ENCODE data around the gene FANCI. TPM values are rescaled to one million over a fixed set of nuclear protein-coding genes. Genes with fewer than 3 reads are reported as not detected.

FANCI gene
- total and polyA plus RNA-seq, 9 donors, result 12.7 to 23.5 (median 19.0) TPM

GRCh38 chr15:89303986-89304385, 60.2 kb downstream of the FANCI start:
- no peak overlapping the region for H3K27ac ChIP-seq (ENCODE audit: low read length)
- no CpG with 5 or more reads among the region's 2 CpGs for WGBS (ENCODE audit: insufficient coverage)

DNA sequence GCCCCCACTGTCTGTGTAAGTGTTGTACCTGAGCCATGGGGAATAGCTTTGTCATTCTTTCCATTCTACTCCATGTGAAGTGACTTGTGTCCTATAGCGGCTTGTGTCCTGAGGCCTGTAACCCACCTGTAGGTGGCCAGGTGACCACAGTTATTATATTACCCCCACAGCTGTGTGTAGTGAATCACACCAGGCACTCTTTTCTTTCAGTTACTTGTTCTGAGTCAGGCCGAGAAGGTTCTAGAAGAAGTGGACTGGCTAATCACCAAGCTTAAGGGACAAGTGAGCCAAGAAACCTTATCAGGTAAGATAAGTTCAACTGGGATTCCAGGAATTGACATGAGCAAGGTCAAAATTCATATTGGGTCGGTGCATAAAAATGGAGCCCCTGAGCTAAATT, 61.6 kb downstream of the FANCI start:
- Histone ChIP-seq H3K27ac (ENCODE audit: low read length) (no peak overlapping the region), H3K9me3 (replicated peaks; ENCODE audit: control insufficient read depth, low read depth, low read length) (no peaks in the 10 kb centered on the region), H3K27me3 (ENCODE audit: control insufficient read depth, insufficient read depth, low read length) (no peaks in the 10 kb centered on the region), H3K4me1 (ENCODE audit: control insufficient read depth, insufficient read depth, low read length) (no peaks in the 10 kb centered on the region), H3K4me3 (ENCODE audit: low read length) (no peak overlapping the region), H3K36me3 (ENCODE audit: control insufficient read depth, insufficient read depth, low read length) (peaks cover 37% of the 10 kb centered on the region)
- 83% methylated on average over 1 of the region's 3 CpGs for WGBS (ENCODE audit: insufficient coverage)
- DNase-seq, result no peak

More at GRCh38 chr15:89303986-89304385, 60.2 kb downstream of the FANCI start:
- no peak overlapping the region for H3K4me3 ChIP-seq (ENCODE audit: low read length)
- no peaks in the 10 kb centered on the region for H3K4me1 ChIP-seq (ENCODE audit: control insufficient read depth, insufficient read depth, low read length)
- no peaks in the 10 kb centered on the region for H3K9me3 ChIP-seq (replicated peaks; ENCODE audit: control insufficient read depth, low read depth, low read length)
- H3K36me3 ChIP-seq (ENCODE audit: control insufficient read depth, insufficient read depth, low read length), result peaks cover 37% of the 10 kb centered on the region
- DNase-seq, result no peak
- no peaks in the 10 kb centered on the region for H3K27me3 ChIP-seq (ENCODE audit: control insufficient read depth, insufficient read depth, low read length)

DNA sequence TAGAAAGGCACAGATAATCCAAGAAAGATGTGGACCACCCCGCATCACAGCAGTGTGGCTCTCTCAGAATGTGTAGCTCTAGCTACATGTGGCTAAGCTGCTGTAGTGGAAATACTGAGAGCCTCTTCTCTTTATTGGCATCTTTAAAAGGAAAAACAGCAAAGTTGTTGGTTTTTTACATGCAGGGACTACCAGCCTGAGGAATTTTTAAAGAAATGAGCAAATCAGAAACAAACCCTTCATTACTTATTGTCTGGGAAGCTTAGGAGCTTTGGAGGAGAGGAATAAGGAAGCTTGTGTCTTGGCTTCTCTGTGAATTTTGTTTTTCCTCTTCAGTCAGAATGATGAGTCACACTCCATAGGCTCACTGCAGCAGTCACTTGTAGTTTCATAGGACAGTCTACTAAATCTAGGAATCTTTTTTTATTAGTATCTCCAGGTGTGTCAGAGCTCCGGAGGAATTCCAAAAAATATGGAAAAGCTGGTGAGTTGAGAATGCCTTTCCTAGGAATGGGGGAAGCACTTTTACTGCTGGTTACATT, 63.3 kb downstream of the FANCI start:
- Histone ChIP-seq H3K9me3 (replicated peaks; ENCODE audit: control insufficient read depth, low read depth, low read length) (no peaks in the 10 kb centered on the region), H3K27me3 (ENCODE audit: control insufficient read depth, insufficient read depth, low read length) (no peaks in the 10 kb centered on the region), H3K27ac (ENCODE audit: low read length) (no peak overlapping the region), H3K36me3 (ENCODE audit: control insufficient read depth, insufficient read depth, low read length) (peaks cover 32% of the 10 kb centered on the region), H3K4me1 (ENCODE audit: control insufficient read depth, insufficient read depth, low read length) (no peaks in the 10 kb centered on the region), H3K4me3 (ENCODE audit: low read length) (no peak overlapping the region)
- DNase-seq, result no peak
- 86% methylated on average over 1 of the region's 2 CpGs for WGBS (ENCODE audit: insufficient coverage)

GRCh38 chr15:89307791-89308190, 64.0 kb downstream of the FANCI start:
- Histone ChIP-seq H3K27me3 (ENCODE audit: control insufficient read depth, insufficient read depth, low read length) (no peaks in the 10 kb centered on the region), H3K9me3 (replicated peaks; ENCODE audit: control insufficient read depth, low read depth, low read length) (no peaks in the 10 kb centered on the region), H3K4me3 (ENCODE audit: low read length) (no peak overlapping the region), H3K36me3 (ENCODE audit: control insufficient read depth, insufficient read depth, low read length) (peaks cover 30% of the 10 kb centered on the region), H3K27ac (ENCODE audit: low read length) (no peak overlapping the region), H3K4me1 (ENCODE audit: control insufficient read depth, insufficient read depth, low read length) (no peaks in the 10 kb centered on the region)
- no peak for DNase-seq
- no CpG with 5 or more reads among the region's 2 CpGs for whole genome bisulfite sequencing (ENCODE audit: insufficient coverage)

- H3K4me3 ChIP-seq (ENCODE audit: low read length), result no peak overlapping the region
- no peaks in the 10 kb centered on the region for H3K9me3 ChIP-seq (replicated peaks; ENCODE audit: control insufficient read depth, low read depth, low read length)
- no peak overlapping the region for H3K27ac ChIP-seq (ENCODE audit: low read length)
- H3K27me3 ChIP-seq (ENCODE audit: control insufficient read depth, insufficient read depth, low read length), result no peaks in the 10 kb centered on the region
- 100% methylated on average over 1 of the region's 3 CpGs for WGBS (ENCODE audit: insufficient coverage)
- DNase-seq, result no peak
- H3K36me3 ChIP-seq (ENCODE audit: control insufficient read depth, insufficient read depth, low read length), result peaks cover 29% of the 10 kb centered on the region
- H3K4me1 ChIP-seq (ENCODE audit: control insufficient read depth, insufficient read depth, low read length), result no peaks in the 10 kb centered on the region
These were observed 64.5 kb downstream of the FANCI start for GRCh38 chr15:89308236-89308635.

DNA sequence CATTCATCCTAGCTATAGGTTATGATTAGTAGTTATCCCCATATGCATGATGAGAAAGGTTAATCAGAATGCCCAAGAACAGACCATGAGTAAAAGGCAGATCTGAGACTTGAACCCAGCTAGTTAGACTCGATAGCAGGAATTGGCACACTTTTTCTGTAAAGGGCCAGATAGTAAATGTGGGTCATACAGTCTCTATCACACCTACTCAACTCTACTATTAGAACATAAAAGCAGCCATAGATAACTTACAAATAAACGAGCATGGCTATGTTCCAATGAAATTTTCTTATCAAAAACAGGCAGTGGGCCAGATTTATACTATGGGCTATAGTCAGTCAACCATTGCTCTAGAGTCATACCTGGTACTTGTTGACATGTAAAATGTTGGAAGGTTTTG, 66.2 kb downstream of the FANCI start:
- no peaks in the 10 kb centered on the region for H3K27me3 ChIP-seq (ENCODE audit: control insufficient read depth, insufficient read depth, low read length)
- no peaks in the 10 kb centered on the region for H3K4me1 ChIP-seq (ENCODE audit: control insufficient read depth, insufficient read depth, low read length)
- no peaks in the 10 kb centered on the region for H3K9me3 ChIP-seq (replicated peaks; ENCODE audit: control insufficient read depth, low read depth, low read length)
- no peak for DNase-seq
- H3K4me3 ChIP-seq (ENCODE audit: low read length), result no peak overlapping the region
- no peak overlapping the region for H3K27ac ChIP-seq (ENCODE audit: low read length)
- no CpG with 5 or more reads among the region's 2 CpGs for WGBS (ENCODE audit: insufficient coverage)
- peaks cover 28% of the 10 kb centered on the region for H3K36me3 ChIP-seq (ENCODE audit: control insufficient read depth, insufficient read depth, low read length)

DNA sequence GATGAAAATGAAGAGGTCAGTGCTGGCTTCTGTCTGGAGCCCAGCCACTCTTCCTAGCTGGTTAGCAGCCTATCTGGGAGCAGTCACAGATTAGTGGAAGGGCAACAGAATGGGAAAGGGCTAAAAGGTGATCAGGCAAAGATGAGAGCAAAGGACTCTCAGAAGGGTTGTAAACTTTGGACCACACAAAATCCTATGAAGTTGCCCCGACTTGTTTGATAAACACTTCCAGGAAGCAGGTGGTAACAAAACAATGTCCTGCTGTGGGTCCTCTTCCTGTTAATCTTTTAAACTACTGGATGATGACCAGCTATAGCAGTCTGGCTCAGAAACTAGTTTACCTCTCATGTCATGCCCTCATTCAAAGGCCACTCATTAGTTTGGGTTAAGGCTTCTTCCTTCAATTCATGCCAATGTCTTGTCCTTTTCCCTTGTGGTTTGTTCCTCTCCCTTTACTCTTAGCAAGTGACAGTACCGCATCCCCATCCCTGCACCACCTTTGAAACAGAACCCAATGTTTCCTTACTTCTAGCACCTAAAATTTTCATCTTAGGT, 71.7 kb downstream of the FANCI start:
- H3K4me1 ChIP-seq (ENCODE audit: control insufficient read depth, insufficient read depth, low read length), result no peaks in the 10 kb centered on the region
- no peaks in the 10 kb centered on the region for H3K9me3 ChIP-seq (replicated peaks; ENCODE audit: control insufficient read depth, low read depth, low read length)
- WGBS (ENCODE audit: insufficient coverage), result 88% methylated on average over 1 of the region's 2 CpGs
- peaks cover 60% of the 10 kb centered on the region for H3K36me3 ChIP-seq (ENCODE audit: control insufficient read depth, insufficient read depth, low read length)
- H3K4me3 ChIP-seq (ENCODE audit: low read length), result no peak overlapping the region
- DNase-seq, result no peak
- H3K27ac ChIP-seq (ENCODE audit: low read length), result no peak overlapping the region
- H3K27me3 ChIP-seq (ENCODE audit: control insufficient read depth, insufficient read depth, low read length), result no peaks in the 10 kb centered on the region

- H3K27me3 ChIP-seq (ENCODE audit: control insufficient read depth, insufficient read depth, low read length), result no peaks in the 10 kb centered on the region
- H3K27ac ChIP-seq (ENCODE audit: low read length), result no peak overlapping the region
- no peaks in the 10 kb centered on the region for H3K4me1 ChIP-seq (ENCODE audit: control insufficient read depth, insufficient read depth, low read length)
- H3K36me3 ChIP-seq (ENCODE audit: control insufficient read depth, insufficient read depth, low read length), result peaks cover 70% of the 10 kb centered on the region
- no peaks in the 10 kb centered on the region for H3K9me3 ChIP-seq (replicated peaks; ENCODE audit: control insufficient read depth, low read depth, low read length)
- H3K4me3 ChIP-seq (ENCODE audit: low read length), result no peak overlapping the region
- DNase-seq, result no peak
- WGBS (ENCODE audit: insufficient coverage), result 85% methylated on average over 5 of the region's 5 CpGs
These were observed 72.7 kb downstream of the FANCI start for GRCh38 chr15:89316504-89316903.

GRCh38 chr15:89317186-89317720, 73.5 kb downstream of the FANCI start:
- no peak overlapping the region for H3K4me3 ChIP-seq (ENCODE audit: low read length)

GRCh38 chr15:89319678-89320077, 75.9 kb downstream of the FANCI start:
- Histone ChIP-seq H3K27ac (ENCODE audit: low read length) (no peak overlapping the region), H3K36me3 (ENCODE audit: control insufficient read depth, insufficient read depth, low read length) (peaks cover 95% of the 10 kb centered on the region), H3K27me3 (ENCODE audit: control insufficient read depth, insufficient read depth, low read length) (no peaks in the 10 kb centered on the region), H3K4me1 (ENCODE audit: control insufficient read depth, insufficient read depth, low read length) (no peaks in the 10 kb centered on the region), H3K4me3 (ENCODE audit: low read length) (no peak overlapping the region), H3K9me3 (replicated peaks; ENCODE audit: control insufficient read depth, low read depth, low read length) (no peaks in the 10 kb centered on the region)
- WGBS (ENCODE audit: insufficient coverage), result 94% methylated on average over 7 of the region's 9 CpGs
- no peak for DNase-seq

More at GRCh38 chr15:89317186-89317720, 73.5 kb downstream of the FANCI start:
- Histone ChIP-seq H3K27ac (ENCODE audit: low read length) (no peak overlapping the region), H3K36me3 (ENCODE audit: control insufficient read depth, insufficient read depth, low read length) (peaks cover 76% of the 10 kb centered on the region), H3K27me3 (ENCODE audit: control insufficient read depth, insufficient read depth, low read length) (no peaks in the 10 kb centered on the region), H3K9me3 (replicated peaks; ENCODE audit: control insufficient read depth, low read depth, low read length) (no peaks in the 10 kb centered on the region), H3K4me1 (ENCODE audit: control insufficient read depth, insufficient read depth, low read length) (no peaks in the 10 kb centered on the region)
- no peak for DNase-seq
- 75% methylated on average over 3 of the region's 4 CpGs for WGBS (ENCODE audit: insufficient coverage)
